RPMI8226 (cell line): Measurements from ENCODE around the gene RAB10.

Source experiments
- DNase-seq: peaks from one replicate; pipeline ENCODE4 v3.0.0-alpha.2; 2015

The RAB10 gene

GRCh38 chr2:26184121-26184520 lies 150.2 kb downstream of the RAB10 start:
- DNase-seq = no peak

DNA sequence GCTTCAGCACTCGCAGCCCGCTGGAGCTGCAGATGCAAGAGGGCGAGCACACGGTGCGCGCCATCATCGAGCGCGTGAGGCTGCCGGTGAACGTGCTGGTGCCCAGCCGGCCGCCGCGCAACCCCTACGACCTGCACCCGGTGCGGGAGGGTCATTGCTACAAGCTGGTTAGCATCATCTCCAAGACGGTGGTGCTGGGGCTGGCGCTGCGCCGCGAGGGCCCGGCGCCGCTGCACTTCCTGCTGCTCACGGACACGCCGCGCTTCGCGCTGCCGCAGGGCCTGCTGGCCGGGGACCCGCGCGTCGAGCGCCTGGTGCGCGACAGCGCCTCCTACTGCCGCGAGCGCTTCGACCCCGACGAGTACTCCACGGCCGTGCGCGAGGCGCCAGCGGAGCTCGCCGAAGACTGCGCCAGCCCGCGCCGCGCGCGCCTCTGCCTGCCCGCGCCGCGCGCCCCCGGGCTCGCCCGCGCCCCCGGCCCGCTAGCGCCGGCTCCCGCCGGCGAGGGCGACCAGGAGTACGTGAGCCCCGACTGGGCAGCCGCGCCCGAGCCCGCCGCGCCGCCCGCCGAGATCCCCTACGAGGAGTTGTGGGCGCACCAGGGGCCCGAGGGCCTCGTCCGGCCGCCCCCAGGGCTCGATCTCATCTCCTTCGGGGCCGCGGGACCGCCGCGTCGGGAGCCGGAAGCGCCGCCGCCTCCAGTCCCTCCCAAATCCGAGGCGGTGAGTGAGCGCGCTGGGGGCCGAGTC lies 150.8 kb downstream of the RAB10 start:
- peak; percentile 88 for DNase-seq

DNA sequence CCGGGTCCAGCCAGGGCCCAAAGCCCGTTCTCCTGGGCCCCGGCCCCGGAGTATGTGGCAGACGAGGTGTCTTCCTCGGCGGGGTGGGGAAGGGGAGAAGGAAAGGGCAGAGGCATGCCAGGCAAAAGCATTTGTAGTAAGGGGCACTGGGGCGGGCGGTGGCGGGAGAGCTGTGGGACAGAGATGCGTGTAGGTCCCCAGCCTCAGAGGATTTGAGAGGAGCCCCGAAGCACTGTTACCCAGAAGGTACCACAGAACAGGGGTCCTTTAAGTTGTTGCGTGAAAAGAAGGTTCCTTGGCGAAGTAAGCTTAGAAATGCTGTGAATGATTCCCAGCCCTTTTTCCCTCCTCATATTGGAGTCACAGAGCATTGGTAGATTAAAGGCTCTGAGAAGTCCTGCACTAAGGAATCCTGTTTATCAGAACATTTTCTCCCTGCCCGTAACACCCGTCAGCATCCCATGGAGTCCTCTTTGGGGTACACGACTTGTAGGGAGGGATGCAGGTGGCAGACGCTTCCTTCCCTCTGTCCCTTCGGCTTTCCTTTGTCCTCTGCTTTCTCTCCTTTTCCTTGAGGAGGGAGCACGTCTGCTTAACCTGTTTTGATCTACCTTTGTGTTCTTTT lies 151.5 kb downstream of the RAB10 start:
- no peak for DNase-seq

DNA sequence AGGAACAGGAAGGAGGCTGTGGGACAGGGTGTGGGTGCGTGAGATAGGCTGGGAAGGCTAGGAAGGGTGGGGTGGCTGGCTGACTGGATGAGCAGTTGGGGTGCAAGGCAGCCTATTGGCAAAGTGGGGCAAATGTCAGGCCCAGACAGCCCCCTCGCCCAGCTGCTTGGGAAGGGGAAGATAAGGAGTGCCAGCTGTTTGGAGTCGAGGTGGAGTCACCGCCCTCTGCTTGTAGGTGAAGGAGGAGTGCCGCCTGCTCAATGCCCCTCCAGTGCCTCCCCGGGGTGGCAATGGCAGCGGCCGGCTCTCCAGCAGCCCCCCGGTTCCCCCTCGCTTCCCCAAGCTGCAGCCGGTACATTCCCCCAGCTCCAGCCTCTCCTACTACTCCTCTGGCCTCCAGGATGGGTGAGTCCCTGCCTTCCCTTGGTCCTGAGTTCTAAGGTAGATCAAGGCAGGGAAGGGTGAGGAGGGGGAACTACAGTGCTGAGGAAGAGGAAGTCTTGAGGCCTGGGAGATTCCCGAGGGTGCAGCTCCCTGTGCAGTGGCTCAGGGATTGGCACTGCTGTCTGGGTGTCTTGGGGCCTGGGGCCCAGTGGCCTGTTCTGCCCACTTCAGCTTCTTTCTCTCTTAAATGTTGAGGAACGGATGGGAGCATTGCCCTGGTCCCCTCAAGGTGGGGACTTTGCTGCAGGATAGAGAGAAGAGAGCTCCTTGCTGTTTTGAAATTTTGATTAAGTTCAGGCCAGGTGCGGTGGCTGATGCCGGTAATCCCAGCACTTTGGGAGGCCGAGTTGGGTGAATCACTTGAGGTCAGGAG lies 152.3 kb downstream of the RAB10 start:
- DNase-seq = no peak
